ENCODE measurements around the gene APOB.

GRCh38 chr2:21042958-21043743 lies 722 bp downstream of the APOB start:
- TF ChIP-seq CTCF (conservative IDR thresholded peaks at IDR 0.05 in 1 of 2, IDR thresholded peaks at IDR 0.05 in 1 of 2; ENCODE audit: extremely low read depth in 1 of 2, insufficient read depth in 1 of 2, low read depth in 1 of 2, low read length in 2 of 2) (peak; percentile 86 to 98), EZH2 (IDR thresholded peaks at IDR 0.05; ENCODE audit: borderline replicate concordance, low read length) (no peak)
